ENCODE data around the gene COL5A1. TPM values are rescaled to one million over a fixed set of nuclear protein-coding genes. Genes with fewer than 3 reads are reported as not detected.

The COL5A1 gene
- total RNA-seq, 4 donors from 2014 or later: 4.9 to 97.4 (median 11.9) TPM

GRCh38 chr9:134723037-134723436, 81.4 kb downstream of the COL5A1 start:
- H3K27me3 ChIP-seq: no peaks in the 10 kb centered on the region
- H3K4me3 ChIP-seq: no peak overlapping the region
- H3K27ac ChIP-seq: no peak overlapping the region
- DNase-seq: no peak
- peaks cover 0 to 14% (median 0%) of the 10 kb centered on the region in 4 donors for H3K4me1 ChIP-seq
- TF ChIP-seq POLR2A (IDR thresholded peaks at IDR 0.05) (no peak), CTCF (IDR thresholded peaks at IDR 0.05) (no peak)
- H3K9me3 ChIP-seq: no peaks in the 10 kb centered on the region
- no peaks in the 10 kb centered on the region for H3K36me3 ChIP-seq

- H3K27me3 ChIP-seq: no peaks in the 10 kb centered on the region
- H3K27ac ChIP-seq: peak overlapping the region in 1 of 4 donors; percentile 62
- no peak overlapping the region for H3K4me3 ChIP-seq
- no peaks in the 10 kb centered on the region for H3K9me3 ChIP-seq
- H3K36me3 ChIP-seq: no peaks in the 10 kb centered on the region
- H3K4me1 ChIP-seq: peaks cover 0 to 14% (median 0%) of the 10 kb centered on the region in 4 donors
- DNase-seq: no peak
- TF ChIP-seq CTCF (IDR thresholded peaks at IDR 0.05) (no peak), POLR2A (IDR thresholded peaks at IDR 0.05) (no peak)
Observed at GRCh38 chr9:134723491-134724190, 82.0 kb downstream of the COL5A1 start.

- DNase-seq: no peak
- Histone ChIP-seq H3K27ac (peak overlapping the region in 2 of 4 donors; percentile 18 to 62), H3K27me3 (no peaks in the 10 kb centered on the region), H3K36me3 (no peaks in the 10 kb centered on the region), H3K4me1 (peaks cover 0 to 14% (median 0%) of the 10 kb centered on the region in 4 donors), H3K9me3 (no peaks in the 10 kb centered on the region), H3K4me3 (no peak overlapping the region)
- no peak for TF ChIP-seq POLR2A (IDR thresholded peaks at IDR 0.05)
- TF ChIP-seq CTCF (IDR thresholded peaks at IDR 0.05): no peak
Observed at GRCh38 chr9:134724202-134724911, 82.8 kb downstream of the COL5A1 start.

GRCh38 chr9:134724912-134725604, 83.5 kb downstream of the COL5A1 start:
- no peaks in the 10 kb centered on the region for H3K36me3 ChIP-seq
- no peak for DNase-seq
- no peaks in the 10 kb centered on the region for H3K9me3 ChIP-seq
- H3K27me3 ChIP-seq: no peaks in the 10 kb centered on the region
- no peak for TF ChIP-seq CTCF (IDR thresholded peaks at IDR 0.05)
- TF ChIP-seq POLR2A (IDR thresholded peaks at IDR 0.05): no peak
- peaks cover 0 to 14% (median 0%) of the 10 kb centered on the region in 4 donors for H3K4me1 ChIP-seq
- H3K4me3 ChIP-seq: no peak overlapping the region
- H3K27ac ChIP-seq: peak overlapping the region in 1 of 4 donors; percentile 62

GRCh38 chr9:134725605-134725940, 84.0 kb downstream of the COL5A1 start:
- Histone ChIP-seq H3K27me3 (no peaks in the 10 kb centered on the region), H3K27ac (no peak overlapping the region), H3K9me3 (no peaks in the 10 kb centered on the region), H3K36me3 (no peaks in the 10 kb centered on the region), H3K4me1 (peaks cover 0 to 14% (median 0%) of the 10 kb centered on the region in 4 donors), H3K4me3 (no peak overlapping the region)
- no peak for DNase-seq
- no peak for TF ChIP-seq POLR2A (IDR thresholded peaks at IDR 0.05)
- no peak for TF ChIP-seq CTCF (IDR thresholded peaks at IDR 0.05)

All from Peyer's patch (tissue), 4 donors.